ENCODE data around the gene BAZ2A.

Gene BAZ2A

DNA sequence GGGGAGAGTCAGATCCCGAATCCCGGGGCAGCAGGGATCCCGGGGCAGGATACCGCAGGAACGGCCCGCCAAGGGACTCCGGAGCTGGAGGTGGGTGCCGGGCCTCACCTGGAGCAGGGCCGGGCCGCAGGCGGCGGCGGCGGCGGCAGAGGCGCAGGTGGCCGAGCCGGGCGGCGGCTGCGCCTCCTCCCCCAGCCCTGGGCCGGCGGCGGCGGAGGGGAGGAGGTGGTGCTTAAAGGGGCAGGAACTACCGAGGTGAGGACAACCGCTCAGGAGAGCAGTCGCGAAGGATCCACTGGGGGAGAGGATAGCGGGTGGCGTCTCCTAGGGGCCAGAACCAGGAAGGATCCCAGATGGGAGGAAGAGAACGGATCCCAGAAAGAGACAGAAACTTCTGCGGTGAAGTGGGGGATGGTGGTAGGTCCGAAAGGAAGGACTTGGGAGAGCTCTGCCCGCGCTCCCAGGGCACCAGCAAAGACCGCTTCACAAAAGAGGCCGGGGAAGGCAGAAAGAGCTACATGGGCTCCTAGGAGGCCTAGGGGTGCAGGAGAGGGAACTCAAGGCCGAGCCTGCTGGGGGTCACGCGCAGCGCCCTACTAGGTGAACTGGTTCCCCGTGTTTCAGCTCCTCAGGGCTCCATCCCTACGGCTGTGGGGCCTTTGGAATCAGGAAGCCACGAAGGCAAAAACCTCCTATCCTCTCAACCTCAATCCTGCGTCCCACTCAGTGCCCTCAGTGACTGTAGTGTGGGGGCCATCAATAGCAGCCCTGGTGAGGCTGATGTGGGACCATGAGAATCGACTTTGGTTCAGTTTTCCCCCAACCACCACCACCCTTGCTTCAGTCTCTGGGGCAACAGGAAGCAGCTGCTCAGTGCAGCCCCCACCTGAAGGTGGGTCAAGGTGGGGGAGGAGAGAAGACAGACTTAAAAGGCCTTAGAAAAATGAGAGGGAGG is 5.0 kb upstream of the BAZ2A start:
- DNase-seq = peak; percentile 60

DNA sequence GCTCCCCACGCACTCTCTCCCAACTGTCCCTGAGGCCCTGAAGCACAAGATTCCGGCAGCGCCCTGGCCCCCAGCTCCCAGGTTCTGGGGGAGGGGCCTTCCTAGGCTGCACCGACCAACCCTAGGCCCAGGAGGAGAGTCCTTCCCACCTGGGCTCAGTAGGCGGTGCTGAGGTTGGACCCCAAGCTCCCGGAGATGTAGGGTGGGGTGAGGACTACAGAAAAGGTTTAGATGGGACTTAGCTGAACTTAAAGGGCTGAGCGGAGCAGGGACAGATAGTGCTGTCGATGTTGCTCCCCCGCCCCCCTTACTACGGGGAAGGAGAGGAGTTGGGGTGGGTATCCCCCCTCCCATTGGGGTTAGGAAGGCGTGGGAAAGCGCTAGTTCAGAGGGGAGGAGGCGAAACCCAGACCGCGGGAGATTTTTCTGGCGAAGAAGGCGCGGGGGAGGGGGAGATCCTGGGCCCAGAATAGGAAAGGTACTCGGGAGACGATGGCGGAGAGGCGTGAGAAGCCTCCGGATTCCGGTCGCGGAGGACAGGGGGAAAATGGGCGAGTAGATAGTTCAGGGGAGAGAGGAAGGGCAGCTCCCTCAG is 4.2 kb upstream of the BAZ2A start:
- DNase-seq = peak; percentile 31

DNA sequence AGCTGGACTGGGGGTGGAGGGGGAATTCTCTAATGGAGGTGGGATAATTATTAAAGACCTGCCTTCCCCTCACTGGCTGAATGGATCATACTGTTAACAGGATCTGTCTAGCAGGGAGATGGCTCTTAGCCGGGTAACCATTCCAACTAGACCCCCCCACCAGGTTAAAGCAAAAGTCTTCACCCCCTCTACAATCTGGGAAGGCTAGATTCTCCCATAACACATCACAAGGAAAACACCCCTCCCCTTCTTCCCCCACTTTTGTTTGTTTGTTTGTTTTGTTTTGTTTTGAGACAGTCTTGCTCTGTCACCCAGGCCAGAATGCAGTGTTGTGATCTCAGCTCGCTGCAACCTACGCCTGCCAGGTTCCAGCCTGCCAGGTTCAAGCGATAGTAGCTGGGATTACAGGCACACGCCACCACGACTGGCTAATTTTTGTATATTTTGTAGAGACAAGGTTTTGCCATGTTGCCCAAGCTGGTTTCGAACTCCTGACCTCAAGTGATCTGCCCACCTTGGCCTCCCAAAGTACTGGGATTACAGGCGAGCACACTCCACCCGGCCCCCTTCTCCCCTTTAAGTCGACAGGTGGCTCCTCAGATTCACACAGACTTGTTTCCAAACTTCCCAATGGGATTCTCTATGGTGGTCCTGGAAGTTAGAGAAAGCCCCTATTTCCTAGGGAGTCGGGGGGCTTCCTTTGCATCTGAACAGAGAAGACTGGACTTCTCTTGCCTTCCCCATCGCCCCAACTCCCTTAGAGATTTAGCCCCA is 3.5 kb upstream of the BAZ2A start:
- no peak for DNase-seq

DNA sequence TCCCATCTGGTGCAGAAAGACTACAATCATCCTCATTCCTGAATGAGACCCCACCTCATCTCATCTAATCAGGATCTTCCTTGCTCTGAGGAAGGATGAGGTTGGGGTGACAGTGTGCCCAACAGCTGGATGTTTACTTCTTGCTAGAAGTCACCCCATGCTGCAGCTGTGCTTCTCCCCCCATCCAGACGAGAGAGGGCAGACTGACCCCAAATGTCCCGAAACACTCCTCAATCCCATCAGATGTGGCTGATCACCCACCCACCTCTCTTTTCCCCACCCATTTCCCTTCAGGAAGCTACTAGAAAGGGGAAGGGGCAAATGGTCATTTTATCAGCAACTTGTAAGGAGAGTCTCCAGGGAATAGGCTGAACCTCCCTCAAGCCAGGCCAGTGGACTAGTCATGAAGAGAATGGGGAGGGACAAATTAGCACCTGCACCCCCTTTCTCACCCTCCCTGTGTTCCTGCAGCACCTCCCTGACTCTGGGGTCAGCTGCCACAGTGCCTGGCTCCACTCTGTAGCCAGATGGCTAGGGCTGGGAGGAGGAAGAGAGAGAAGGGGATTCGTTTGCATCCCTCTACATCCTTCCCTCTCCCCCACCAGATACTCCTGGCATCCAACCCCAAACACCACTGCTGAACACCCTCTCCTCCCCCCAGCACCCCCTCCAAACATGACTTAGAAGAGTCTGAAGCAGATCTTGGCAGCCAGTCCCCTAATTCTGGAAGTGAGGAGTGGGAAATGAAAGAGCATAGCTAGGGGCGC is 2.8 kb upstream of the BAZ2A start:
- DNase-seq = no peak

DNA sequence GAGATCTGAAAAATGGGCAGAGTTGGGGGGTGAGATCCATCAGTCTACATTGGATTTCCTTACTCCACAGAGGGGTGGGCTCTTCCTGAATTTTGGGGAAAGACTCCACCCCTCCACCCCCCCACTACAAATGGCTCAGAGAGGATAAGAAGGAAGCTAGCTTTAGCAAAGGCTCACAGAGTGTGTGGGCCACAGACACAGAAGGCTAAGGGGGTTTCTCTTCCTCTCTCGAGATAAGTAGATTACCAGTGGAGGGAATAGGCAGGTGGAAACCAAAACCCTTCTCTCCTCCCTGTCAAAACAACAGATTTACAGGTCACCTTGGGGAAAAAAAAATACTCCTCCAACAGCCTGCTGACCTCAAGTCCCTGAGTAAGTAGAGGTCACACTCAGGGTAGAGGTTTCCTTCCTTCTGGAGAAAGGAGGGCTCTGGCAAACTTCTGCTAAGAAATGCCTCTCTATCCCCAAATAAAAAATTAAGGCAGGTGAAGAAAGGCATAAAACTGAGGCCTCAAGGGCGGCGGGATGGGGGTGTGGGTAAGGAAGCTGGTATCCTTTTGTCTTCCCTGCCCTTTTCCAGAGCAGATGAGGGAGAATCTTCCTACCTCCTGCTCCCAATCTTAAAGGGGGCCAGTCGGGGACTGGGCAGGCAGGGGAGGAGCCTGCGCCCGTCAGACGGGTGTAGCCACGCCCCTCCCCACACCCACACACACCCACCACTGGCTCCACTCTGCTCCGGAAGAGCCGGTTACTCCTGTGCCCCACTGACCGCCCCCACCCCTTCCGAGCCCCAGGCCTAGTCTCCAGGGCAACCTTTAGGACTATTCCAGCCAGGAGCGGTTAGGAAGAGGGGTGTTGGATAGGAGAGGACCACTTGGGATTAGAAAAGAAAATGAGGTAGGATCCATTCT is 1.9 kb upstream of the BAZ2A start:
- DNase-seq = peak; percentile 58

DNA sequence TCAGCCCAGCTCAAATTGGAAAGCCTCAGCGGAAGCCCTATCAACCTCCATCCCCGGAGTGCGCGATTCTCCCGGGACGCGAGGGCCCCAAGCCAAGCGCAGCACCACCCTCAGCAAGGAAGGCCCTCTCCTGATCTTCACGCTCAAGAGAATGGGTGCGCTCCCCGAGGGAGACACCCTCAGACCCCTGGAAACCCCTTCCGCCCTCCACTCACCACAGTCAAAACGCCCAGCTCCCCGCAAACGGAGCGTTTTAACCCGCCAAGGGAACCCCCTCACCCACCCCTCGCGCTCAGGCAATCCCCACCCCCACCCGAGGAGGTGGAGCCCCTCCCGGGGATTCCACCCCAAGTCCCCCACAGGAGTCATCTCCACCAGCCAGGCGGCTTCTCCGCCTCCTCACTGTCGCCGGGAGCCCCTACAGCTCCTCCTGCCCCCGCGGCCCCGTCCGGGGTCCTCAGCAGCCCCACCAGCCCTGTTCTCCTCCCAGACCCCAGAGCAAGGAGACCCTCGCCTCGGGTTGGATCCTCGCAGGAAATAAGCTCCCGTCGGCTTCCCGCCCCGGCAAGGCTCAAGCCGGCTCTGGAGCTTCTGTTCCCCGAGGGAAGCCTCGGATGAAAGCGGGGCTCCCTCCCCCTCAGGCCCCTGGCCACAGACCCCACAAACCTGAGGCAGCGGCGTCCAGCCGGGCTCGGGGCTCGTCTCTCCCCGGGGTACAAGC is 507 bp downstream of the BAZ2A start:
- peak; percentile 52 for DNase-seq

DNA sequence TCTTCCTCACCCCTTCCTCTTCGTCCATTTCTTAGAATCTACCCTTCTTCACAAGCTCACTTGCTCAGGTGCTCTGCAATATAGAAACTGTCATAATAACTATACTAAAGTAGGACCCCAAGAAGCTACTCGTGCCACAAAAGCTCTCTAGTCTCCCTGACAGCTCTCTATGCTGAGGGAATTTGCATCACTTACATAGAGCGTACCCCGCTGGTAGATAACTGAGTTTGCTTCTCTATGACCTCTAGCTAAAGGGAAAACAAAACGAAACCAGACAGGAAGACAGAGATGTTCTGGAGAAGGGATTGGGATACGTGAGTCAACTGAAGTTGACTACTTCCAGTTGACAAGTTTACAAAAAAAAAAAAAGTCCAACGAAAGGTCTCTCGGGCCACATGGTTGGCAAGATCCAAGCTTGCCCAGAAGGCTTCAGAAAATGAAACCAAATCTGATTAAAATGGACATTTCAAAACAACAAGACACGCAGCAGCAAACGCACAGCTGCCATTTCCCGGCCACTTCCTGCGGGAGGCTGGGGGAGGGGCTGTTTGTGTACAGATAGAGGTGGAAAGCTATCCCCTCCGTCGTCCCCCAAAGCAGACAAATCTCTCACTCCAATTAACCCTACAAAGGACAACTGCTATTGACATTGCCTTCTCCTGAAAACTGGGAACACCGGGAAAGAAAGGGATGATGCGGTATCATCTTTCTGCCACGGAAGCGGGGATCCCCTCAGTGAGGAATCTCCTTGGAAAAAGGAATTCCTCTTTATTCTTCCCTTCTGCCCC is 1.3 kb downstream of the BAZ2A start:
- DNase-seq = peak; percentile 53

DNA sequence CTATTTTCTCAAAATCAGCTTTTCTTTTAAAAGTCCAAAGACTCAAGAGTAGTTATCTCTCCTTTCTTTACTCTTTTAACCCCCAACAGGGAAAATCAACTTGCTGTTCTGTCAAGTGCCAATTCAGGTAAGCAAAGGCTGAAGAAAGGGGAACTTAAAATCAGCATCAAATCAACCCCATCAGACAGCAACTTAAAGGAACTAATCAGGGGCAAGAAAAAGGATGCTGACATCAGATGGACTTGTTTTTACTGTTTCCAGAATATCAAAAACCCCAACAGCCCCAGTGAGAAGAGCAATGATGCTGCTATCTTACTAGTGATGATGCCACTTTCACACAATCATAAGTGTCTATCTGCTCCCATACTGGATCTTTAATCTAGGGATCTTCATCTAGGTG is 3.4 kb downstream of the BAZ2A start:
- DNase-seq = no peak

DNA sequence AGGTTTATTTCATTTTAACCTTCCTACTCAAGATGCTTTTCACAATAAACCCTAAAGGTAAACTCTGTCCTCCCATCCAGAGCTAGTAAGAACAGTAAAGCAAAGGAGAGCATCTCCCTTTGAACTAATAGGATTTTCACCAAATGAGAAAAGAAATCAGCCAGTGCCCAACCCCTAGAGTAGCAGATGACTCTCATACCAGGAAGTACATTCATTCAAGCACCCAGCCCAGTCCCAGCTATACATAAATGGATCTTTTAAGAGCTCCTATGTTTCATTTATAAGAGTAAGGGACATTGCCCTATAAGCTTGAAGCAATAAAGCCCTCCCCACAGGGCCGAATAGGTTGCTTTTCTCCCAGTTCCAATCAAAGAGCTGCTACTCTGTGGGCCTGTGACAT is 7.6 kb downstream of the BAZ2A start:
- DNase-seq = no peak

DNA sequence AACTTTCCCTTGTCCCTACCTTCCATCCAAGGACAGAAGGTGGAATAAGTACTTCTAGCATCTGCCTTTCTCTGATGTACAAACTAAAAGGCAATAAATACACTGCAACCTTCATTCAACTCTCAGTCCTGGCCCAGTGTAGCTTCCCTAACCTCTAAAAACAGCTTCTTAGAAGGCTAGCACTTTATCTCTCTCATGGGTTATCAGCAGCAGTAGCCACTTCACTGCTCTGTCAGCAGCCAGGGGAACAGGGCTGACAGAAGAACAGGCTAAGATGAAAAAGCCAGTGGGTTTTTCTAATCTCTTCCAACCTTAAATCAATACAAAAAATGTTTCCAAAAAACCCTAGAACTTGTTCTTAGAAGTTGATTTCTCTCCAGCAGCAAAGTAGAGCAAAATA is 13.2 kb downstream of the BAZ2A start:
- no peak for DNase-seq

DNA sequence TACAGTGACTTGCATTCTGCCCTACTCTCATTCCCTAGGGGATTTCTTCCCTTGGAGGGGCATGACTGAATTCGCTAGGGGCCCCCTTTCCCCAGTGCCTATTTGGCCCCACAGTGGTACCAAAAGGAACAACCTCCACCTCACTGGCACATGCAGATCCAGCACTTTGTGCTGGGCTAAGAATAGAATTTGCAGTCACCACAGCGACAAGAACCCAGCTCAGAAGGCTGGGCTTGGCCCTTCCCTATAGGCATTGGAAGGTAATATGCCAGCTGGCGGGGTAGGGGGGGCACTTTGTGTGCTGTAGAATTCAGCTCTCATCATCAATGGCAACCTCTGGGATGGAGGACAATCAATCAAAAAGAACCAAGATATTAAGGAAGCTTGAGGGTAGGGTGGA is 13.9 kb downstream of the BAZ2A start:
- no peak for DNase-seq

DNA sequence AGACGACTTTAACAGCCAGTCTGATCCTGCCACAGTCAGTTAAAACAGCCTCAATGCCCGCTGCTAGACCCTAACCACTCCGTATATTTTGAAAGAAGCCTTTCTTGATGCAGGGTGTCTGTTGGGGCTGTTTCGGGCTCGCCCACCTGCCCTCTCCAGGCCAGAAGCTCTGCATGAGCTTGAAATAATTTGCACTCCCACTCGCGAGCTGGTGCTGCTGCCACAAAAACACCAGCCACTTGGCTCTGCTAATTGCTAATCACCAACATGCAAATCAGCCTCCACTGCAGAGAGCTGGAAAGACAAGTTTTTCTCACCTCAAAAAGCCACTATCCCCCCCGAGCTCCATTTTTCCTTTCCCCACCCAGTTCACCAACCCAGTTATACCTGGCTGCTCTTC is 15.5 kb downstream of the BAZ2A start:
- DNase-seq = no peak

DNA sequence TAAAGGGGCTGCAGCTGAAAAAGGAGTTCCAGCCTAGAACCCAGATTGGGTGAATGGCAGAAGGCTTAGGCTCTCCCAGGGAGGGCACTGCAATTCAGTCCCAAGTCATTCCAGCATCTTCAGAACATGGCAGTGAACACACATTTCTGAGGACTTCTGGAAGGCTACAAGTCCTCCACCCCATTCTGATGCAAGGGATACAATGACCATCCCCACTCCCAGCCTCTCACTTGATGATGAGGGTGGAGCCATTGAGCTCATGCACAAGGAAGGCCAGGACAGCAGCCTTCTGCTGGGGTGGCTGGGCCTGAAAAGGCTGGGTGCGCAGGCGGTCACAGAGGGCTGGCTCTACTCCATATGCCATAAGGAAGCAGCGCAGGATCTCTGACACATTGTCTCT is 25.8 kb downstream of the BAZ2A start:
- DNase-seq = no peak

DNA sequence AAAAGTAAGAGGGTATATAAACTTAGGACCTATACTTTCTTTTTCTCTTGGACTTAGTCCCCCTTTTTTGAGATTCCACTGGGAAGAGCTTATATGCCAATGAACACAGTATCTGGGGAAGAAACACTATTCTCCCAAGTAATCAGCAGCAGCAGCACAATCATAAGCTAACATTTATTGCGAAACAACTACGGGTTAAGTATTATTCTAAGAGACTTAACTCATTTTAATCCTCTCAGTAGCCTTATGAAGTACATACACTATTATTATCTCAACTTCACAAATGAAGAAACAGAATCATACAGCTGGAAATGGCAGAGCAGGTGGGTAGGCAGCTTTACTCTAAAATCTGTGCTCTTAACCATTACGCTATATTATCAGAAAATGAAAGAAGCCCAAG is 27.9 kb downstream of the BAZ2A start:
- no peak for DNase-seq

DNA sequence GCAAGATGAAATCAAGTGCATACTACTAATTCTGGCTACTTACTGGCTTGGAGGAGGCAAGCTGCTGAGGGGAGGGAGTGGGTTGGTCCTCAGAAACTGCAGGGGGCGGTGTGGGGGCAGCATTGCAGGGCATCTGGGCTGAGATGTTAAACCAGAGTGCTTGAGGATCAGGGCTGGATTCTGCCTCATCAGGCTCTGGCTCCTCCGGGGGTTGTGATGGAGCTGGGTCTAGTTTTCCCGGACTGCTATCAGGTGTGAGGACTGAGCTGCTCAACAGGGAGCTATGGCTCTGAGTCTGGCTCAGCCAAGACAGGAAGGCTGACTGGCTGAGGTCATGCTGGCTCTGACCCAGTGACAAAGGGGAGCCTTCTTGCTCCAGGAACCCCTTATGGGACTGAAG is 28.6 kb downstream of the BAZ2A start:
- peak; percentile 29 for DNase-seq

DNA sequence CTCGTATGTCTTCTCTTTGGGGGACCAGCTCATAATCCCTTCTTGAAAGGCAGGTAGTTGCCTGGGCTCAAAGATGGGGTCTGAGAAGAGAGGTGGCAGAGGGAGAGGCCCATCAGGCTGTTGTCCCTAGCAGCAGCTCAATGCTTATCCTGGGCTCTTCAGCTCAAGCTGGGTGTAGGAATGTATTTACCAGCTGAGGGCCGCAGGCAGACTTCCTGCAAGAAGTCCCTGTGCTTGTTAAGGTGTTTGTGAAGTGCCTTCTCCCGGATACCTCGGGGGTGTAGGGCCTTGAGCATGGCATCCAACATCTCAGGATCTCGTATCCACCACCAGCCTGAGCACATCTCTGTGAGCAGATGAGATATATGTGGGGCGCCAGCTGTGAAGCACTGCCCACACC is 29.4 kb downstream of the BAZ2A start:
- no peak for DNase-seq

DNA sequence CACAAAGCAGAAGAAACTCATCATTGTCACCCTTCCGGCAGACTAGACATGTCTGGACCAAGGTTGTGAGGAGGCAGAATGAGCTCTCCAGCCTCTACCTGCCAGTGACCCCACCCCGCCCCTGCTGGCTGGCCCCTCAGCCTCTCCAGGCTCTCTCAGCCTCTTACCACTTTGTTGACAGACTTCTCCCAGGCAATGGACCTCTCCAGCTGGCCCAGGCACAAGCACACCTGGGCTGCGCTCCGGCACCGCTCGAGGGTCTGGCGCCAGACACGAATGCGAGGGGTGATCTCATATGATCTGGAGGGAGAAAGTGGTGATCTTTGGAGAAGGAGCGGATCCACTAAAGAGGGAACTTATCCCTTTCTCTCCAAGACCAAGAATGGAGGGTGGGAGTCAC is 30.3 kb downstream of the BAZ2A start:
- no peak for DNase-seq

DNA sequence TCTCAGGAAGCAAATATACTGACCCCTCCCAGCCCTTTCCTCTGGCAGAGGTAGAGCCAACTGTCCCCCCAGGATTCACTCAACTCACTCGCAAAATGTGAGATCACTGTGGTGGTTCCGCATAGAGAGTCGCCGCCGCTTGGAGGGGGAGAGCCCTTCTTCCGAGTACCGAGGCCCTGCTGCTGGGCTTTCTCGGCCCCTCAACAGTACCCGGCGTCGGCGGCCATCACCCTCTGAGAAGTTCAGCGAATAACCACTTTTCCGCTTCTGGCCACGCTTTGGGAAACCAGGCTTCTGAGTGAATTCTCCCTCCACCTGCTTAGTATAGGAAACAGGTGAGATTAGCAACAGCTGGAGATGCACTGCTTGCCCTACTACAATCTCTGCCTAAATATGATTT is 31.1 kb downstream of the BAZ2A start:
- DNase-seq = no peak

DNA sequence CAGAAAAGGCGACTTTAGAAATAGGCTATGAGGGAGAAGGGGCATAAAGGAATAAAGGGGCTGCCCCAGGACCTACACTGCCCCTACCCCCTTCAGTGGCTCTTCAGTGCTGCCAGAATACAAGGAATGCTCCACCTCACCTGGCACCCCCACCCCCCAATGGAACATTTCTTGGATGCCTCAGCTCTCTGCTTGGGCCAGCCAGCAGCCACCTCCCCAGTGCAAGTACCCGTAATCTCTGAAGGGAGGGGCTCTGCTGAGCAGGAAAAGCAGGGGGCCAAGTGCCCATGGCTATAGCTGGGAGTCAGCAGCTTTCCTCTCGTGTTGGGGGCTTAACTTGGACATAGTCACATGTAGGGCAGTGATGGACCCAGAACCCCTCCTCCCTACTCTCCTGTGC is 33.3 kb downstream of the BAZ2A start:
- no peak for DNase-seq

DNA sequence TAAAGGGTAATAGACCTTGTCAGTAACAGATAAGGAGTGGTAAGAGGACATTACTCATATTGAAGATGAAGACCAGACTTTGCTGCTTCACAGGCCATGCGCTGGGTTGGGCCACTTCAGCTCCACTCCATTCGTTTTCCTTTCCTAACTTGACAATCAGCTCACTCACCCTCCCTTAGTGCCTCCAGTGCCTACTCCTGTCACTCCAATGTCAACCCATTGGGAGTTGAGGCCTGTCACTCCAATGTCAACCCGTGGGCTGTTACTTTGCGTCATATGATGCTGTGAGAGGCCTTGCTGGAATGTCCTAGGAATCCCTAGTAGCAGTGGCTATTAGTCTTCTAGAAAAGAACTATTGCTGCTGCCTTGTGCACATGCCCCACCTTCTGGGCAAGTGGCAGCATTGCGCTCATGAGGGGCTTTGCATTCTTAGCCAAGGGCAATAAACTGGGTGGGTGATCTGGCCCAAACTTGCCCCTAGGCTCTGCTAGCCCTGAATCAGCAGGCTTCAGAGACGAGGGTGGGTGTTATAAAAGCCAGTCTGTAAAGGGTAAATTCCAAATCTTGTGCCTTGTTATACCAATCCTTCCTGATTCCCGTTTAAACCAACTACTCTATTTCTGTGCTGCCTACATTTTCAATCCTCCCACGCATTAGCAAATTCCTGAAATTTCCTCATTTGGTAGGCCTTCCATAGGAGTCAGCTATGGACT is 36.1 kb downstream of the BAZ2A start:
- peak; percentile 67 for DNase-seq
